ENCODE data around the gene AKAP12. TPM values are rescaled to one million over a fixed set of nuclear protein-coding genes. Genes with fewer than 3 reads are reported as not detected.

The AKAP12 gene
- total and polyA plus RNA-seq, 2 experiments from 2014 or later, result 90.1 to 137 TPM

DNA sequence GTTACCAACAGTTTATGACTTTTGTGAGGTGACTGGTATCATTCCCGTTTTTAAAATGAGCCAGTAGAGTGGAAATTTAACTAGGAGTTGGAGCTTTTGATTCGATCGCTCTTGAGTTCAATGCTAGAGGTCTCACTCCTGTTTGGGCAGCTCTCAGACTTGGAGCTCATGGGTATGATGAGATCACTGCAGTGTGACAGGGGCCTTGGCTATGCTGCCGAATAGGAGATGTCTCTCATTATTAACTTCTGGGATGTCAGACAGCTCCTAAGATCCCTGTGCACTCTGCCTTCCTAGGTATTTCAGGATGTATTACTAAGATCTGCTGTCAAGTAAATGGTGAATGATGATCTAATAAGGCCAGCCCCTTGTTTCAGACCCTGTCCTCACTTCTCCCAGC, 20.4 kb downstream of the AKAP12 start:
- peaks cover 21% of the 10 kb centered on the region for H3K4me1 Mint-ChIP-seq
- H3K9me2 ChIP-seq (ENCODE audit: insufficient read depth), result no peaks in the 10 kb centered on the region
- peaks cover 68% of the 10 kb centered on the region for H3K79me2 ChIP-seq (replicated peaks; ENCODE audit: insufficient read depth)
- DNase-seq (ENCODE audit: low spot score) (no peak), ATAC-seq (no peak)
- H2AFZ ChIP-seq, result no peak overlapping the region
- H3K27me3 ChIP-seq (ENCODE audit: insufficient read depth), result no peaks in the 10 kb centered on the region
- no peak overlapping the region for H3K27ac Mint-ChIP-seq
- peaks cover 12% of the 10 kb centered on the region for H4K20me1 ChIP-seq (replicated peaks; ENCODE audit: insufficient read depth)
- no peaks in the 10 kb centered on the region for H3K36me3 Mint-ChIP-seq (ENCODE audit: low read depth)
- H3K27me3 Mint-ChIP-seq (ENCODE audit: insufficient read depth, low read depth, poor library complexity), result peaks cover 2% of the 10 kb centered on the region
- no peaks in the 10 kb centered on the region for H3K9me3 Mint-ChIP-seq
- no peaks in the 10 kb centered on the region for H3K36me3 ChIP-seq (ENCODE audit: insufficient read depth)
- no peak overlapping the region for H3K27ac ChIP-seq (ENCODE audit: low read depth)
- no peak overlapping the region for H3K4me3 ChIP-seq
- TF ChIP-seq ZNF114 (CRISPR knock-in tag; IDR thresholded peaks at IDR 0.05) (no peak), ZNF331 (CRISPR knock-in tag; IDR thresholded peaks at IDR 0.05; ENCODE audit: low read depth) (no peak), JUNB (IDR thresholded peaks at IDR 0.05; ENCODE audit: unreplicated experiment) (no peak)
- TF ChIP-seq, protein P1, sequence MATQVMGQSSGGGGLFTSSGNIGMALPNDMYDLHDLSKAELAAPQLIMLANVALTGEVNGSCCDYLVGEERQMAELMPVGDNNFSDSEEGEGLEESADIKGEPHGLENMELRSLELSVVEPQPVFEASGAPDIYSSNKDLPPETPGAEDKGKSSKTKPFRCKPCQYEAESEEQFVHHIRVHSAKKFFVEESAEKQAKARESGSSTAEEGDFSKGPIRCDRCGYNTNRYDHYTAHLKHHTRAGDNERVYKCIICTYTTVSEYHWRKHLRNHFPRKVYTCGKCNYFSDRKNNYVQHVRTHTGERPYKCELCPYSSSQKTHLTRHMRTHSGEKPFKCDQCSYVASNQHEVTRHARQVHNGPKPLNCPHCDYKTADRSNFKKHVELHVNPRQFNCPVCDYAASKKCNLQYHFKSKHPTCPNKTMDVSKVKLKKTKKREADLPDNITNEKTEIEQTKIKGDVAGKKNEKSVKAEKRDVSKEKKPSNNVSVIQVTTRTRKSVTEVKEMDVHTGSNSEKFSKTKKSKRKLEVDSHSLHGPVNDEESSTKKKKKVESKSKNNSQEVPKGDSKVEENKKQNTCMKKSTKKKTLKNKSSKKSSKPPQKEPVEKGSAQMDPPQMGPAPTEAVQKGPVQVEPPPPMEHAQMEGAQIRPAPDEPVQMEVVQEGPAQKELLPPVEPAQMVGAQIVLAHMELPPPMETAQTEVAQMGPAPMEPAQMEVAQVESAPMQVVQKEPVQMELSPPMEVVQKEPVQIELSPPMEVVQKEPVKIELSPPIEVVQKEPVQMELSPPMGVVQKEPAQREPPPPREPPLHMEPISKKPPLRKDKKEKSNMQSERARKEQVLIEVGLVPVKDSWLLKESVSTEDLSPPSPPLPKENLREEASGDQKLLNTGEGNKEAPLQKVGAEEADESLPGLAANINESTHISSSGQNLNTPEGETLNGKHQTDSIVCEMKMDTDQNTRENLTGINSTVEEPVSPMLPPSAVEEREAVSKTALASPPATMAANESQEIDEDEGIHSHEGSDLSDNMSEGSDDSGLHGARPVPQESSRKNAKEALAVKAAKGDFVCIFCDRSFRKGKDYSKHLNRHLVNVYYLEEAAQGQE (IDR thresholded peaks at IDR 0.05; ENCODE audit: unreplicated experiment), result no peak
- H3F3A ChIP-seq (replicated peaks; ENCODE audit: low read depth), result no peaks in the 10 kb centered on the region
- no peak overlapping the region for H3K4me2 ChIP-seq
- 0 out of 2 replicates have a peak, but pooled peaks cover 9% of the 10 kb centered on the region for H3K4me1 ChIP-seq (ENCODE audit: insufficient read depth)
- no peak overlapping the region for H3K4me3 Mint-ChIP-seq

DNA sequence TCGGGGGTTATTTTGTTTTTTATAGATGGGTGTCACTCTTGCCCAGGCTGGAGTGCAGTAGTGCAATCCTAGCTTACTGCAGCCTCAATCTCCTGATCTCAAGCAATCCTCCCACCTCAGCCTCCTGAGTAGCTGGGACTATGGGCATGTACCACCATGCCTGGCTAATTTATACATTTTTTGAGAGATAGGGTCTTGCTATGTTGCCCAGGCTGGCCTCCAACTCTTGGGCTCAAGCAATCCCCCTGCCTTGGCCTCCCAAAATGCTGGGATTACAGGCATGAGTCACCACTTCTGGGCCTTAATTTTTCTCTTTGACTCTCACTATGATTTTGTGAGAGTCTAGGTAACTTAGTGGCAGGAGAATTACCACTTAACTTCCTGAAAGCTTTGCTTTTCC, 23.3 kb downstream of the AKAP12 start:
- Histone ChIP-seq H3K9me2 (ENCODE audit: insufficient read depth) (no peaks in the 10 kb centered on the region), H3F3A (replicated peaks; ENCODE audit: low read depth) (0 out of 2 replicates have a peak, but pooled peaks cover 3% of the 10 kb centered on the region), H3K4me2 (no peak overlapping the region), H3K27ac (ENCODE audit: low read depth) (no peak overlapping the region), H4K20me1 (replicated peaks; ENCODE audit: insufficient read depth) (peaks cover 11% of the 10 kb centered on the region), H3K4me3 (no peak overlapping the region), H2AFZ (no peak overlapping the region), H3K36me3 (ENCODE audit: insufficient read depth) (no peaks in the 10 kb centered on the region), H3K27me3 (ENCODE audit: insufficient read depth) (no peaks in the 10 kb centered on the region), H3K79me2 (replicated peaks; ENCODE audit: insufficient read depth) (peaks cover 58% of the 10 kb centered on the region), H3K4me1 (ENCODE audit: insufficient read depth) (peaks cover 8% of the 10 kb centered on the region; the same call in 1 of the 2 replicates)
- Mint-ChIP-seq H3K9me3 (no peaks in the 10 kb centered on the region), H3K27me3 (ENCODE audit: insufficient read depth, low read depth, poor library complexity) (peaks cover 2% of the 10 kb centered on the region), H3K4me3 (no peak overlapping the region), H3K4me1 (peaks cover 5% of the 10 kb centered on the region; the same call in 2 of the 3 replicates), H3K36me3 (ENCODE audit: low read depth) (no peaks in the 10 kb centered on the region), H3K27ac (no peak overlapping the region)
- ATAC-seq (no peak), DNase-seq (ENCODE audit: low spot score) (no peak)
- TF ChIP-seq NANOG (IDR thresholded peaks at IDR 0.05; ENCODE audit: borderline replicate concordance), result no peak
- TF ChIP-seq ZNF114 (CRISPR knock-in tag; IDR thresholded peaks at IDR 0.05), result no peak
- TF ChIP-seq, protein P1 (IDR thresholded peaks at IDR 0.05; ENCODE audit: unreplicated experiment), result no peak
- TF ChIP-seq JUNB (IDR thresholded peaks at IDR 0.05; ENCODE audit: unreplicated experiment), result no peak
- no peak for TF ChIP-seq POLR2AphosphoS5 (IDR thresholded peaks at IDR 0.05; ENCODE audit: low read depth)
- TF ChIP-seq, protein P2, sequence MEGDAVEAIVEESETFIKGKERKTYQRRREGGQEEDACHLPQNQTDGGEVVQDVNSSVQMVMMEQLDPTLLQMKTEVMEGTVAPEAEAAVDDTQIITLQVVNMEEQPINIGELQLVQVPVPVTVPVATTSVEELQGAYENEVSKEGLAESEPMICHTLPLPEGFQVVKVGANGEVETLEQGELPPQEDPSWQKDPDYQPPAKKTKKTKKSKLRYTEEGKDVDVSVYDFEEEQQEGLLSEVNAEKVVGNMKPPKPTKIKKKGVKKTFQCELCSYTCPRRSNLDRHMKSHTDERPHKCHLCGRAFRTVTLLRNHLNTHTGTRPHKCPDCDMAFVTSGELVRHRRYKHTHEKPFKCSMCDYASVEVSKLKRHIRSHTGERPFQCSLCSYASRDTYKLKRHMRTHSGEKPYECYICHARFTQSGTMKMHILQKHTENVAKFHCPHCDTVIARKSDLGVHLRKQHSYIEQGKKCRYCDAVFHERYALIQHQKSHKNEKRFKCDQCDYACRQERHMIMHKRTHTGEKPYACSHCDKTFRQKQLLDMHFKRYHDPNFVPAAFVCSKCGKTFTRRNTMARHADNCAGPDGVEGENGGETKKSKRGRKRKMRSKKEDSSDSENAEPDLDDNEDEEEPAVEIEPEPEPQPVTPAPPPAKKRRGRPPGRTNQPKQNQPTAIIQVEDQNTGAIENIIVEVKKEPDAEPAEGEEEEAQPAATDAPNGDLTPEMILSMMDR (conservative IDR thresholded peaks at IDR 0.05; ENCODE audit: low read depth in 2 of 2), result no peak

Data from GM23338 (cell line).